Measurements from ENCODE around the gene ZNF512B.
A peak's percentile ranks its signal among the peaks of the same experiment; 100 is the strongest.

- TF ChIP-seq RAD21 (IDR thresholded peaks at IDR 0.05; ENCODE audit: low read depth) (no peak), NFIC (IDR thresholded peaks at IDR 0.05) (peak; percentile 80), CEBPB (IDR thresholded peaks at IDR 0.05) (peak; percentile 46; the same call in 1 of the 2 replicates), MAX (IDR thresholded peaks at IDR 0.05) (peak; percentile 71), EP300 (IDR thresholded peaks at IDR 0.05; ENCODE audit: borderline replicate concordance) (peak; percentile 39; the same call in 1 of the 2 replicates), YY1 (IDR thresholded peaks at IDR 0.05; ENCODE audit: low read depth) (peak; percentile 39; the same call in 1 of the 2 replicates), TAF1 (IDR thresholded peaks at IDR 0.05; ENCODE audit: low read depth) (no peak), TEAD4 (IDR thresholded peaks at IDR 0.05) (0 out of 2 replicates have a peak, but pooled peaks have one; percentile 12), FOXM1 (IDR thresholded peaks at IDR 0.05; ENCODE audit: borderline replicate concordance, low read depth) (no peak), ZBTB7A (IDR thresholded peaks at IDR 0.05; ENCODE audit: low read depth) (peak; percentile 25; the same call in 1 of the 2 replicates)
- TF ChIP-seq, protein P1, sequence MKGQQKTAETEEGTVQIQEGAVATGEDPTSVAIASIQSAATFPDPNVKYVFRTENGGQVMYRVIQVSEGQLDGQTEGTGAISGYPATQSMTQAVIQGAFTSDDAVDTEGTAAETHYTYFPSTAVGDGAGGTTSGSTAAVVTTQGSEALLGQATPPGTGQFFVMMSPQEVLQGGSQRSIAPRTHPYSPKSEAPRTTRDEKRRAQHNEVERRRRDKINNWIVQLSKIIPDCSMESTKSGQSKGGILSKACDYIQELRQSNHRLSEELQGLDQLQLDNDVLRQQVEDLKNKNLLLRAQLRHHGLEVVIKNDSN (IDR thresholded peaks at IDR 0.05) = peak; percentile 78
- TF ChIP-seq, protein P2, sequence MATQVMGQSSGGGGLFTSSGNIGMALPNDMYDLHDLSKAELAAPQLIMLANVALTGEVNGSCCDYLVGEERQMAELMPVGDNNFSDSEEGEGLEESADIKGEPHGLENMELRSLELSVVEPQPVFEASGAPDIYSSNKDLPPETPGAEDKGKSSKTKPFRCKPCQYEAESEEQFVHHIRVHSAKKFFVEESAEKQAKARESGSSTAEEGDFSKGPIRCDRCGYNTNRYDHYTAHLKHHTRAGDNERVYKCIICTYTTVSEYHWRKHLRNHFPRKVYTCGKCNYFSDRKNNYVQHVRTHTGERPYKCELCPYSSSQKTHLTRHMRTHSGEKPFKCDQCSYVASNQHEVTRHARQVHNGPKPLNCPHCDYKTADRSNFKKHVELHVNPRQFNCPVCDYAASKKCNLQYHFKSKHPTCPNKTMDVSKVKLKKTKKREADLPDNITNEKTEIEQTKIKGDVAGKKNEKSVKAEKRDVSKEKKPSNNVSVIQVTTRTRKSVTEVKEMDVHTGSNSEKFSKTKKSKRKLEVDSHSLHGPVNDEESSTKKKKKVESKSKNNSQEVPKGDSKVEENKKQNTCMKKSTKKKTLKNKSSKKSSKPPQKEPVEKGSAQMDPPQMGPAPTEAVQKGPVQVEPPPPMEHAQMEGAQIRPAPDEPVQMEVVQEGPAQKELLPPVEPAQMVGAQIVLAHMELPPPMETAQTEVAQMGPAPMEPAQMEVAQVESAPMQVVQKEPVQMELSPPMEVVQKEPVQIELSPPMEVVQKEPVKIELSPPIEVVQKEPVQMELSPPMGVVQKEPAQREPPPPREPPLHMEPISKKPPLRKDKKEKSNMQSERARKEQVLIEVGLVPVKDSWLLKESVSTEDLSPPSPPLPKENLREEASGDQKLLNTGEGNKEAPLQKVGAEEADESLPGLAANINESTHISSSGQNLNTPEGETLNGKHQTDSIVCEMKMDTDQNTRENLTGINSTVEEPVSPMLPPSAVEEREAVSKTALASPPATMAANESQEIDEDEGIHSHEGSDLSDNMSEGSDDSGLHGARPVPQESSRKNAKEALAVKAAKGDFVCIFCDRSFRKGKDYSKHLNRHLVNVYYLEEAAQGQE (IDR thresholded peaks at IDR 0.05; ENCODE audit: low read depth) = no peak
Measured at GRCh38 chr20:63974402-63975200, 4.9 kb upstream of the ZNF512B start.
